ENCODE results near the gene TMEM151A.

- TF ChIP-seq EZH2phosphoT487 (IDR thresholded peaks at IDR 0.05; ENCODE audit: borderline replicate concordance, low read length) (no peak), CTCF (conservative IDR thresholded peaks at IDR 0.05; ENCODE audit: low read depth, low read length) (no peak)
These were observed 1.0 kb downstream of the TMEM151A start for GRCh38 chr11:66292543-66293332.

All from PC-3 (cell line).